HG03139 (cell line): ENCODE data around the gene PDE10A.
A peak's percentile ranks its signal among the peaks of the same experiment; 100 is the strongest.

Experiments
- ATAC-seq: cut with Tn5 transposase; IDR thresholded peaks from one replicate; pipeline ENCODE4 v1.9.1; 2021; ENCODE audit not compliant: unreplicated experiment

The PDE10A gene

GRCh38 chr6:165662749-165663376, at the start of gene PDE10A:
Gene PDE10A, minus strand, starts transcription at chr6:165663241. Its CDS starts 430 bp downstream, at chr6:165662811.
- no peak for ATAC-seq

- ATAC-seq: no peak
Observed at GRCh38 chr6:165708985-165709576, 46.0 kb upstream of the PDE10A start.

- no peak for ATAC-seq
Observed at GRCh38 chr6:165707067-165707853, 44.2 kb upstream of the PDE10A start.

- ATAC-seq: no peak
Observed at GRCh38 chr6:165705941-165706340, 42.9 kb upstream of the PDE10A start.

- ATAC-seq: peak; percentile 59
Observed at GRCh38 chr6:165704045-165704748, 41.2 kb upstream of the PDE10A start.

- ATAC-seq: no peak
Observed at GRCh38 chr6:165702669-165703068, 39.6 kb upstream of the PDE10A start.

GRCh38 chr6:165701564-165702354, 38.7 kb upstream of the PDE10A start:
- ATAC-seq: peak; percentile 60

- no peak for ATAC-seq
Observed at GRCh38 chr6:165701005-165701404, 38.0 kb upstream of the PDE10A start.

- no peak for ATAC-seq
Observed at GRCh38 chr6:165698868-165699267, 35.8 kb upstream of the PDE10A start.

- ATAC-seq: no peak
Observed at GRCh38 chr6:165697171-165697570, 34.1 kb upstream of the PDE10A start.

- ATAC-seq: no peak
Observed at GRCh38 chr6:165695722-165696515, 32.9 kb upstream of the PDE10A start.

- no peak for ATAC-seq
Observed at GRCh38 chr6:165694296-165694695, 31.3 kb upstream of the PDE10A start.

GRCh38 chr6:165692106-165692653, 29.1 kb upstream of the PDE10A start:
- no peak for ATAC-seq

- ATAC-seq: no peak
Observed at GRCh38 chr6:165689699-165690098, 26.7 kb upstream of the PDE10A start.

GRCh38 chr6:165686596-165687365, 23.7 kb upstream of the PDE10A start:
- no peak for ATAC-seq

GRCh38 chr6:165685302-165685701, 22.3 kb upstream of the PDE10A start:
- no peak for ATAC-seq

GRCh38 chr6:165684333-165684732, 21.3 kb upstream of the PDE10A start:
- ATAC-seq: no peak

- ATAC-seq: no peak
Observed at GRCh38 chr6:165680975-165681374, 17.9 kb upstream of the PDE10A start.

- ATAC-seq: no peak
Observed at GRCh38 chr6:165679326-165679725, 16.3 kb upstream of the PDE10A start.
